GM23338 (cell line): Measurements from ENCODE around the gene S1PR2. TPM values are rescaled to one million over a fixed set of nuclear protein-coding genes. Genes with fewer than 3 reads are reported as not detected.

Experiments
- ATAC-seq: fragments of 200-7000 bp; cut with Tn5 transposase; 3 replicates; pipeline ENCODE4 v1.9.1; 2020
- DNase-seq: peaks from one replicate; pipeline ENCODE4 v3.0.0-alpha.2; 2015; ENCODE audit warnings: low spot score
- H2AFZ ChIP-seq: fragments of 200-600 bp; sonication (generic); 2 replicates; pipeline ENCODE4 v1.8.0; 2016; ENCODE audit warnings: antibody characterized with exemption, mild to moderate bottlenecking, moderate library complexity
- H3F3A ChIP-seq: fragments of 200-600 bp; sonication (generic); replicated peaks from 2 replicates; pipeline ENCODE4 v1.8.0; 2017; ENCODE audit warnings: antibody characterized with exemption, mixed run types, low read depth
- H3K27ac ChIP-seq: fragments of 200-600 bp; sonication (generic); 2 replicates; pipeline ENCODE4 v1.6.1; 2016; ENCODE audit warnings: low read depth
- H3K27me3 ChIP-seq: fragments of 200-600 bp; sonication (generic); 2 replicates; pipeline ENCODE4 v1.8.0; 2016; ENCODE audit warnings: mild to moderate bottlenecking, mixed run types, moderate library complexity; ENCODE audit not compliant: insufficient read depth
- H3K36me3 ChIP-seq: fragments of 200-600 bp; sonication (generic); 2 replicates; pipeline ENCODE4 v1.8.0; 2016; ENCODE audit warnings: mild to moderate bottlenecking; ENCODE audit not compliant: insufficient read depth
- H3K4me1 ChIP-seq: fragments of 200-600 bp; sonication (generic); 2 replicates; pipeline ENCODE4 v1.8.0; 2016; ENCODE audit warnings: mild to moderate bottlenecking, moderate library complexity; ENCODE audit not compliant: insufficient read depth
- H3K4me2 ChIP-seq: fragments of 200-600 bp; sonication (generic); 2 replicates; pipeline ENCODE4 v1.7.1; 2017; ENCODE audit warnings: mixed run types
- H3K4me3 ChIP-seq: fragments of 200-600 bp; sonication (generic); 2 replicates; pipeline ENCODE4 v1.6.1; 2016; ENCODE audit warnings: mixed run types
- H3K79me2 ChIP-seq: fragments of 200-600 bp; sonication (generic); replicated peaks from 2 replicates; pipeline ENCODE4 v1.8.0; 2017; ENCODE audit warnings: mild to moderate bottlenecking; ENCODE audit not compliant: insufficient read depth
- H3K9me2 ChIP-seq: fragments of 200-600 bp; sonication (generic); 2 replicates; pipeline ENCODE4 v1.8.0; 2017; ENCODE audit not compliant: insufficient read depth
- H4K20me1 ChIP-seq: fragments of 200-600 bp; sonication (generic); replicated peaks from 2 replicates; pipeline ENCODE4 v1.8.0; 2017; ENCODE audit warnings: mild to moderate bottlenecking; ENCODE audit not compliant: insufficient read depth
- H3K27ac Mint-ChIP-seq: 2 replicates; pipeline ENCODE4 v1.8.0; 2020; ENCODE audit warnings: inconsistent platforms, mild to moderate bottlenecking, moderate library complexity, mixed read lengths
- H3K27me3 Mint-ChIP-seq: 3 replicates; pipeline ENCODE4 v1.8.0; 2022; ENCODE audit warnings: low read depth, mild to moderate bottlenecking, moderate library complexity, mixed read lengths, inconsistent platforms; ENCODE audit not compliant: insufficient read depth, poor library complexity
- H3K36me3 Mint-ChIP-seq: 3 replicates; pipeline ENCODE4 v1.8.0; 2021; ENCODE audit warnings: low read depth, mild to moderate bottlenecking, inconsistent platforms, moderate library complexity, mixed read lengths
- H3K4me1 Mint-ChIP-seq: 3 replicates; pipeline ENCODE4 v1.8.0; 2020; ENCODE audit warnings: mild to moderate bottlenecking, inconsistent platforms, mixed read lengths
- H3K4me3 Mint-ChIP-seq: 3 replicates; pipeline ENCODE4 v1.8.0; 2021; ENCODE audit warnings: moderate library complexity, mild to moderate bottlenecking, inconsistent platforms, mixed read lengths
- H3K9me3 Mint-ChIP-seq: 3 replicates; pipeline ENCODE4 v1.8.0; 2020; ENCODE audit warnings: moderate library complexity, mild to moderate bottlenecking, inconsistent platforms, mixed read lengths
- EZH2 ChIP-seq: fragments of 200-600 bp; sonication (generic); IDR thresholded peaks from one replicate; pipeline ENCODE4 v1.8.0; 2017; ENCODE audit warnings: antibody characterized with exemption, mild to moderate bottlenecking, low read depth; ENCODE audit not compliant: unreplicated experiment
- EZH2phosphoT487 ChIP-seq: fragments of 200-600 bp; sonication (generic); IDR thresholded peaks from one replicate; pipeline ENCODE4 v1.8.1; 2018; ENCODE audit warnings: antibody characterized with exemption; ENCODE audit not compliant: unreplicated experiment
- JUNB ChIP-seq: IDR thresholded peaks from one replicate; pipeline ENCODE4 v1.6.1; 2016; ENCODE audit warnings: antibody characterized with exemption; ENCODE audit not compliant: unreplicated experiment
- NANOG ChIP-seq: IDR thresholded peaks from 2 replicates; pipeline ENCODE4 v1.6.1; 2016; ENCODE audit warnings: antibody characterized with exemption, borderline replicate concordance
- POLR2AphosphoS5 ChIP-seq: IDR thresholded peaks from 2 replicates; pipeline ENCODE4 v1.6.1; 2016; ENCODE audit warnings: antibody characterized with exemption, low read depth
- ZNF114 ChIP-seq: fragments of 250-450 bp; sonication (Bioruptor Pico); IDR thresholded peaks from 2 replicates; pipeline ENCODE4 v1.5.0; 2020; ENCODE audit warnings: mild to moderate bottlenecking, moderate library complexity
- polyA plus RNA-seq: library from polyadenylated mRNA; unstranded; fragments of >200 nt; fragmentation: Nextera tagmentation; extraction: Ambion mirVana; gene quantifications from 2 replicates; pipeline ENCODE4 v1.2.1, GENCODE V29; 2016
- total RNA-seq: library from RNA; depleted of rRNA; stranded (reverse); fragments of >200 nt; shearing (Covaris generic); gene quantifications from 2 replicates; pipeline ENCODE4 v1.2.3, GENCODE V29; 2014
- TF ChIP-seq, protein P1 (sequence below): fragments of 250-450 bp; sonication (Bioruptor Pico); IDR thresholded peaks from 2 replicates; pipeline ENCODE4 v1.5.0; 2020; ENCODE audit warnings: mild to moderate bottlenecking, moderate library complexity
- TF ChIP-seq, protein P2 (sequence below): IDR thresholded peaks from 2 replicates; pipeline ENCODE4 v1.6.1; 2016; ENCODE audit warnings: antibody characterized with exemption

Gene S1PR2
- total and polyA plus RNA-seq, 2 experiments from 2014 or later: 9.2 to 13.9 TPM

- H3K27ac ChIP-seq: no peak overlapping the region
- H2AFZ ChIP-seq: no peak overlapping the region
- H3K9me2 ChIP-seq: no peaks in the 10 kb centered on the region
- TF ChIP-seq, protein P1, sequence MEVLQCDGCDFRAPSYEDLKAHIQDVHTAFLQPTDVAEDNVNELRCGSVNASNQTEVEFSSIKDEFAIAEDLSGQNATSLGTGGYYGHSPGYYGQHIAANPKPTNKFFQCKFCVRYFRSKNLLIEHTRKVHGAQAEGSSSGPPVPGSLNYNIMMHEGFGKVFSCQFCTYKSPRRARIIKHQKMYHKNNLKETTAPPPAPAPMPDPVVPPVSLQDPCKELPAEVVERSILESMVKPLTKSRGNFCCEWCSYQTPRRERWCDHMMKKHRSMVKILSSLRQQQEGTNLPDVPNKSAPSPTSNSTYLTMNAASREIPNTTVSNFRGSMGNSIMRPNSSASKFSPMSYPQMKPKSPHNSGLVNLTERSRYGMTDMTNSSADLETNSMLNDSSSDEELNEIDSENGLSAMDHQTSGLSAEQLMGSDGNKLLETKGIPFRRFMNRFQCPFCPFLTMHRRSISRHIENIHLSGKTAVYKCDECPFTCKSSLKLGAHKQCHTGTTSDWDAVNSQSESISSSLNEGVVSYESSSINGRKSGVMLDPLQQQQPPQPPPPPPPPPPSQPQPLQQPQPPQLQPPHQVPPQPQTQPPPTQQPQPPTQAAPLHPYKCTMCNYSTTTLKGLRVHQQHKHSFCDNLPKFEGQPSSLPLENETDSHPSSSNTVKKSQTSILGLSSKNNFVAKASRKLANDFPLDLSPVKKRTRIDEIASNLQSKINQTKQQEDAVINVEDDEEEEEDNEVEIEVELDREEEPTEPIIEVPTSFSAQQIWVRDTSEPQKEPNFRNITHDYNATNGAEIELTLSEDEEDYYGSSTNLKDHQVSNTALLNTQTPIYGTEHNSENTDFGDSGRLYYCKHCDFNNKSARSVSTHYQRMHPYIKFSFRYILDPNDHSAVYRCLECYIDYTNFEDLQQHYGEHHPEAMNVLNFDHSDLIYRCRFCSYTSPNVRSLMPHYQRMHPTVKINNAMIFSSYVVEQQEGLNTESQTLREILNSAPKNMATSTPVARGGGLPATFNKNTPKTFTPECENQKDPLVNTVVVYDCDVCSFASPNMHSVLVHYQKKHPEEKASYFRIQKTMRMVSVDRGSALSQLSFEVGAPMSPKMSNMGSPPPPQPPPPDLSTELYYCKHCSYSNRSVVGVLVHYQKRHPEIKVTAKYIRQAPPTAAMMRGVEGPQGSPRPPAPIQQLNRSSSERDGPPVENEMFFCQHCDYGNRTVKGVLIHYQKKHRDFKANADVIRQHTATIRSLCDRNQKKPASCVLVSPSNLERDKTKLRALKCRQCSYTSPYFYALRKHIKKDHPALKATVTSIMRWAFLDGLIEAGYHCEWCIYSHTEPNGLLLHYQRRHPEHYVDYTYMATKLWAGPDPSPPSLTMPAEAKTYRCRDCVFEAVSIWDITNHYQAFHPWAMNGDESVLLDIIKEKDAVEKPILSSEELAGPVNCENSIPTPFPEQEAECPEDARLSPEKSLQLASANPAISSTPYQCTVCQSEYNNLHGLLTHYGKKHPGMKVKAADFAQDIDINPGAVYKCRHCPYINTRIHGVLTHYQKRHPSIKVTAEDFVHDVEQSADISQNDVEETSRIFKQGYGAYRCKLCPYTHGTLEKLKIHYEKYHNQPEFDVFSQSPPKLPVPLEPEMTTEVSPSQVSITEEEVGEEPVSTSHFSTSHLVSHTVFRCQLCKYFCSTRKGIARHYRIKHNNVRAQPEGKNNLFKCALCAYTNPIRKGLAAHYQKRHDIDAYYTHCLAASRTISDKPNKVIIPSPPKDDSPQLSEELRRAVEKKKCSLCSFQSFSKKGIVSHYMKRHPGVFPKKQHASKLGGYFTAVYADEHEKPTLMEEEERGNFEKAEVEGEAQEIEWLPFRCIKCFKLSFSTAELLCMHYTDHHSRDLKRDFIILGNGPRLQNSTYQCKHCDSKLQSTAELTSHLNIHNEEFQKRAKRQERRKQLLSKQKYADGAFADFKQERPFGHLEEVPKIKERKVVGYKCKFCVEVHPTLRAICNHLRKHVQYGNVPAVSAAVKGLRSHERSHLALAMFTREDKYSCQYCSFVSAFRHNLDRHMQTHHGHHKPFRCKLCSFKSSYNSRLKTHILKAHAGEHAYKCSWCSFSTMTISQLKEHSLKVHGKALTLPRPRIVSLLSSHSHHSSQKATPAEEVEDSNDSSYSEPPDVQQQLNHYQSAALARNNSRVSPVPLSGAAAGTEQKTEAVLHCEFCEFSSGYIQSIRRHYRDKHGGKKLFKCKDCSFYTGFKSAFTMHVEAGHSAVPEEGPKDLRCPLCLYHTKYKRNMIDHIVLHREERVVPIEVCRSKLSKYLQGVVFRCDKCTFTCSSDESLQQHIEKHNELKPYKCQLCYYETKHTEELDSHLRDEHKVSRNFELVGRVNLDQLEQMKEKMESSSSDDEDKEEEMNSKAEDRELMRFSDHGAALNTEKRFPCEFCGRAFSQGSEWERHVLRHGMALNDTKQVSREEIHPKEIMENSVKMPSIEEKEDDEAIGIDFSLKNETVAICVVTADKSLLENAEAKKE (CRISPR knock-in tag): no peak
- no peak for TF ChIP-seq EZH2phosphoT487
- no peak for TF ChIP-seq ZNF114 (CRISPR knock-in tag)
- TF ChIP-seq EZH2: no peak
- H3K4me3 Mint-ChIP-seq: no peak overlapping the region
- H3K27me3 Mint-ChIP-seq: peaks cover 8% of the 10 kb centered on the region
- H3K4me1 Mint-ChIP-seq: peaks cover 4% of the 10 kb centered on the region
- no peaks in the 10 kb centered on the region for H3K4me1 ChIP-seq
- H3K79me2 ChIP-seq: peaks cover 11% of the 10 kb centered on the region
- ATAC-seq (no peak), DNase-seq (no peak)
- no peaks in the 10 kb centered on the region for H3K27me3 ChIP-seq
- peaks cover 51% of the 10 kb centered on the region for H3K36me3 Mint-ChIP-seq
- no peak overlapping the region for H3K27ac Mint-ChIP-seq
- H3K4me3 ChIP-seq: no peak overlapping the region
- H3K36me3 ChIP-seq: peaks cover 10% of the 10 kb centered on the region
- peaks cover 3% of the 10 kb centered on the region for H3F3A ChIP-seq
- peaks cover 6% of the 10 kb centered on the region; the same call in 1 of the 2 replicates for H4K20me1 ChIP-seq
- no peak overlapping the region for H3K4me2 ChIP-seq
- peaks cover 2% of the 10 kb centered on the region; the same call in 2 of the 3 replicates for H3K9me3 Mint-ChIP-seq
Measured at GRCh38 chr19:10256551-10256950, 25.4 kb upstream of the S1PR2 start.

DNA sequence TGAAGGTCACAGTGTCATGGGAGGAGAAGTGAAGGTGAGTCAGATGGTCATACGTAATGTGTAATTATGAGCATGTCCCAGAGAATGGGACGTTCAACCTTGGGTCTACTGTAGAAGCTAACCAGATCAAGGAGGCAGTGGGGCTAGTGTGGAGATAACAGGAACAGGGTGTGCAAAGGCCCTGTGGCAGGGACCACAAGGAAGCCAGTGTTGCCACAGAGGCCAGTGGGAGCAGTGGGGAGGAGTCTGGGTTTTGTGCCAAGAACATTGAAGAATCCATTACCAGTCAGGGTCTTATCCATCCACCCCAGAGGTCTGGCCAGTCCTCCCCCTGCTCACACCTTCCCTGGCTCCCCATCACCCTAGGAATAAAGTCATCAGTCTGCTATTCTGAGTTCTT lies 24.2 kb upstream of the S1PR2 start:
- Histone ChIP-seq H3F3A (peaks cover 9% of the 10 kb centered on the region), H3K4me3 (no peak overlapping the region), H3K4me1 (no peaks in the 10 kb centered on the region), H3K79me2 (peaks cover 11% of the 10 kb centered on the region), H3K9me2 (no peaks in the 10 kb centered on the region), H3K27me3 (no peaks in the 10 kb centered on the region), H3K27ac (no peak overlapping the region), H3K36me3 (peaks cover 10% of the 10 kb centered on the region), H2AFZ (no peak overlapping the region), H4K20me1 (peaks cover 6% of the 10 kb centered on the region; the same call in 1 of the 2 replicates), H3K4me2 (no peak overlapping the region)
- peaks cover 2% of the 10 kb centered on the region; the same call in 2 of the 3 replicates for H3K9me3 Mint-ChIP-seq
- H3K4me3 Mint-ChIP-seq: no peak overlapping the region
- DNase-seq: no peak
- no peak for ATAC-seq
- TF ChIP-seq NANOG (no peak), EZH2 (no peak), JUNB (no peak), POLR2AphosphoS5 (no peak)
- TF ChIP-seq, protein P2, sequence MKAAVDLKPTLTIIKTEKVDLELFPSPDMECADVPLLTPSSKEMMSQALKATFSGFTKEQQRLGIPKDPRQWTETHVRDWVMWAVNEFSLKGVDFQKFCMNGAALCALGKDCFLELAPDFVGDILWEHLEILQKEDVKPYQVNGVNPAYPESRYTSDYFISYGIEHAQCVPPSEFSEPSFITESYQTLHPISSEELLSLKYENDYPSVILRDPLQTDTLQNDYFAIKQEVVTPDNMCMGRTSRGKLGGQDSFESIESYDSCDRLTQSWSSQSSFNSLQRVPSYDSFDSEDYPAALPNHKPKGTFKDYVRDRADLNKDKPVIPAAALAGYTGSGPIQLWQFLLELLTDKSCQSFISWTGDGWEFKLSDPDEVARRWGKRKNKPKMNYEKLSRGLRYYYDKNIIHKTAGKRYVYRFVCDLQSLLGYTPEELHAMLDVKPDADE: no peak
- H3K4me1 Mint-ChIP-seq: peaks cover 4% of the 10 kb centered on the region
- H3K27ac Mint-ChIP-seq: no peak overlapping the region
- peaks cover 12% of the 10 kb centered on the region for H3K27me3 Mint-ChIP-seq
- H3K36me3 Mint-ChIP-seq: peaks cover 51% of the 10 kb centered on the region
